ENCODE measurements around the gene TREM1. TPM values are rescaled to one million over a fixed set of nuclear protein-coding genes. Genes with fewer than 3 reads are reported as not detected.

The TREM1 gene
- total RNA-seq, 1 donor from 2014 or later: 0.52 TPM

- peaks cover 55% of the 10 kb centered on the region for H3K27me3 ChIP-seq (ENCODE audit: low read depth)
- H3K9me3 ChIP-seq (replicated peaks): no peaks in the 10 kb centered on the region
- H3K4me1 ChIP-seq: peaks cover 7% of the 10 kb centered on the region
- TF ChIP-seq CTCF (IDR thresholded peaks at IDR 0.05; ENCODE audit: borderline replicate concordance): no peak
- H3K4me3 ChIP-seq: no peak overlapping the region
- intact Hi-C loops (cut with micrococcal nuclease): no loop called here
- H3K27ac ChIP-seq (replicated peaks): no peak overlapping the region
- no peaks in the 10 kb centered on the region for H3K36me3 ChIP-seq
- no peak for DNase-seq
Observed at GRCh38 chr6:41274256-41274655, 12.2 kb downstream of the TREM1 start.

GRCh38 chr6:41273714-41274113, 12.8 kb downstream of the TREM1 start:
- Histone ChIP-seq H3K27me3 (ENCODE audit: low read depth) (peaks cover 55% of the 10 kb centered on the region), H3K4me1 (peaks cover 2% of the 10 kb centered on the region), H3K4me3 (no peak overlapping the region), H3K27ac (replicated peaks) (no peak overlapping the region), H3K9me3 (replicated peaks) (no peaks in the 10 kb centered on the region), H3K36me3 (no peaks in the 10 kb centered on the region)
- intact Hi-C loops (cut with micrococcal nuclease): no loop called here
- DNase-seq: no peak
- no peak for TF ChIP-seq CTCF (IDR thresholded peaks at IDR 0.05; ENCODE audit: borderline replicate concordance)

GRCh38 chr6:41272591-41273240, 13.8 kb downstream of the TREM1 start:
- TF ChIP-seq CTCF (IDR thresholded peaks at IDR 0.05; ENCODE audit: borderline replicate concordance): no peak
- H3K4me1 ChIP-seq: no peaks in the 10 kb centered on the region
- peaks cover 55% of the 10 kb centered on the region for H3K27me3 ChIP-seq (ENCODE audit: low read depth)
- H3K4me3 ChIP-seq: no peak overlapping the region
- H3K27ac ChIP-seq (replicated peaks): no peak overlapping the region
- no peaks in the 10 kb centered on the region for H3K9me3 ChIP-seq (replicated peaks)
- no peak for DNase-seq
- intact Hi-C loops (cut with micrococcal nuclease): no loop called here
- H3K36me3 ChIP-seq: no peaks in the 10 kb centered on the region

DNA sequence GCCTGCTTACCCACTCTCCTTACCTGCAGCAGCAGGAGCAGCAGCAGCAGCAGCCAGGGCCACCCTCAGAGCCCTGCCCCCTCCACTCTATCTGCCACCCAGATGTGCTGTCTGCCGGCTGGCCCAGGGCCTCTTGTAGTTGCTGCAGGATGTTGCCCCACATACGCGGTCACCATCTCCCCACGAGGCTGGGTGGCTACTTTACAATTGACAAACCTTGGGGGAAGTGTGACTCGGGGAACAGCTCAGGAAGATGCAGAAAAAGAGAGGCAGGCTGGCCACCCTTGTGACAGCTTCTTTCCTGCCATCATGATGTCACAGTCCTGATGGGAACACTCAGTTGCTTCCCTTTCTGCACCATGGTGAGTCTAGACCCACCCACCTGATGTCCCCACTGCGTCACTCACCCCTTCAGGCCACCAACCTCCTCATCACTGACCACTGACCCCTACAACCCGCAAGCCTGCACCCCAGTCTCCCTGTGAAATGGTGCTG, 14.5 kb downstream of the TREM1 start:
- no peaks in the 10 kb centered on the region for H3K36me3 ChIP-seq
- H3K9me3 ChIP-seq (replicated peaks): no peaks in the 10 kb centered on the region
- intact Hi-C loops (cut with micrococcal nuclease): no loop called here
- H3K4me3 ChIP-seq: no peak overlapping the region
- no peak for TF ChIP-seq CTCF (IDR thresholded peaks at IDR 0.05; ENCODE audit: borderline replicate concordance)
- peak; percentile 36 for DNase-seq
- H3K27me3 ChIP-seq (ENCODE audit: low read depth): peaks cover 49% of the 10 kb centered on the region
- no peak overlapping the region for H3K27ac ChIP-seq (replicated peaks)
- H3K4me1 ChIP-seq: no peaks in the 10 kb centered on the region

DNA sequence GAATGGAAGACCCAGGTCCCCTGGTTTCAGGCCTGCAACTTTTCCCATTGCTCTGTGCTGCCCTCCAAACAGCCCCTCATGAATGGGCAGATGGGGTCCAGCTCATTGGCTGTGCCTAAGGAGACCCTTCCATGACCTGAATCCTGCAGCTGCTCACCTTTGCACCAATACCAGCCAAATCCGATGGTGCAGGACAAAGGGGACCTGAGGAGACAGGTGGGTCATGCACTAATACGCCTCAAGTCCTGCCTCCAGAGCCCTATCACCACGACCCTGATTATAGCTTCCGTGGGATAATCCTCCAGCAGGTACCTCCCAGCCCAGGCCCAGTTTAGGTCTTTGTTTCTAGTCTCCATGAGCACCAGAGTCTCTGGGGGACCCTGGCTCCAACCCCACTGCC, 16.8 kb downstream of the TREM1 start:
- Histone ChIP-seq H3K9me3 (replicated peaks) (peaks cover 4% of the 10 kb centered on the region), H3K27me3 (ENCODE audit: low read depth) (peaks cover 27% of the 10 kb centered on the region), H3K36me3 (no peaks in the 10 kb centered on the region), H3K4me3 (no peak overlapping the region), H3K27ac (replicated peaks) (no peak overlapping the region), H3K4me1 (no peaks in the 10 kb centered on the region)
- no peak for TF ChIP-seq CTCF (IDR thresholded peaks at IDR 0.05; ENCODE audit: borderline replicate concordance)
- DNase-seq: no peak
- intact Hi-C loops (cut with micrococcal nuclease): no loop called here
